ENCODE data around the gene RPS25. TPM values are rescaled to one million over a fixed set of nuclear protein-coding genes. Genes with fewer than 3 reads are reported as not detected.

Gene RPS25
- 1,334 and 1,525 TPM in 2 replicates for total RNA-seq

DNA sequence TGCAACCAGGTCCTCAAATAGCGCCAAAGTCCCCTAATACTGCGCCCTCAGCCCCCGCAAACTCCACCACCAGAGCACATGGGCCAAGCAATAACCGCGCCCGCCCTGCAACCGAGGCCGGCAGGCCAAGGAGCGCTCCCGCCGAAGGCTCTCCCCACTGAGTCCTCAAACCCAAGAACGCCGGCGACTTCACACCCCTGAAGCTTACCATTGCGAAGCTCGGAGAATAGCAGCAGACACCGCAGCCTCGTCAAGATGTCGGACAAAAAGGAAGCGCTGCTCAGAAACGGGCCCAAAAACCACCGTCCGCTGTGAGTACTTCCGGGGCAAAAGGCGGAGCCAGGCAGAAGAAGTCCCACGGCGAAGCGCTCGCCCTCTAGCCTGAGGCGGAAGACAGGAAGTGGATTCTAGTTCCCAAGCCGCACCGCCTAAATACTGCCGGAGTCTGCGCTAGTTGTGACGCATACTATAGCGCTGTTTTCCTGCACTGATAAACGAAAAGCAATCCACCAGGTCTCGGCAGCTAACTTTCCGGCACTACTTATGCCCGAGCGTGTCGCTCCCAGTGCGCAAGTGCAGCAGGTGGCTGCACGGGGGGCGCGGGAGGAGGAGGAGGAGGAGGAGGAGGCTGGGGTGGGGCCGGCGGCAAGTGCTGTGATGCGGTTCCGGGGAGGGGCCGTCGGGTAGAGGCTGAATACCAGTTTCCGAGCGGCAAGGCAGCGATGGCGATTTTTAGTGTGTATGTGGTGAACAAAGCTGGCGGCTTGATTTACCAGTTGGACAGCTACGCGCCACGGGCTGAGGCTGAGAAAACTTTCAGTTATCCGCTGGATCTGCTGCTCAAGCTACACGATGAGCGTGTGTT, at the start of gene RPS25, which contains the start of gene TRAPPC4:
TSS of gene RPS25 (minus strand) at position 270 of the 865 bp plus-strand sequence. CDS start at position 211, 59 bp downstream.
TSS of gene TRAPPC4 (plus strand) at position 693 of the 865 bp plus-strand sequence. CDS start at position 723, 30 bp downstream.

DNA sequence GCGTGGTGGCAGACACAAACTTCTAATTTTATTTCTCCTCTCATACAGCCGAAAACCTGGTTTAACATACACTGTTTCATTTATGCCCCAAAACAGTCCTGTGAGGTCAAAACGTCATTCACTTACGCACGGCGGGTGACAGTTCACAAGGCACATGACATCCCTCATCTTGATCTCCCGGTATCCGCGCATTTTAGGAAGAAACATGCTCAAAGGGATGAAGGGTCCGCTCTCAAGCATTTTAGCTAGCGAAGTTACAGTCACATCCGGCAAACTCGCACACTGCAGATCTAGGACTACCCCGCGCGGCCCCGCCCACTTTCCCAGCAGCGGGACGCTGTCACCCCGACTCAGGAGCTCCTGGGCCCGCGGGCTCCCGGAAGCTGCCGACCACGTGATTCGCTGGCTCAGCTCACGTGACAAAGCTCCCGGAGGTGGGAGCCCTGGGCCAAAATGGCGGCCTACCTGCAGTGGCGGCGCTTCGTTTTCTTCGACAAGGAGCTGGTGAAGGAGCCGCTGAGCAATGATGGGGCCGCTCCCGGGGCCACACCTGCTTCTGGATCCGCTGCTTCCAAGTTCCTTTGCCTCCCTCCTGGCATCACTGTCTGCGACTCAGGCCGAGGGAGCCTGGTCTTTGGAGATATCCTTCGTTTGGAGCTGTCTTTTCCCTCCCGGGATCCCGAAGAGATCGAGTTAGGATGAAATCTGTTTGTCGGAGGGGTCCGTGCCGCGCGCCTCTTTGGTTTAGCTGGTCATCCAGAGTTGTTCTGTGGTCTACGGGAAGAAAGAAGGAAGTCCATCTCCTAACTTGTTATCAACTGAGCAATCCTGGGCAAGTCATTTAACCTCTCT, 49.5 kb upstream of the RPS25 start, which contains the start of gene VPS11:
TSS of gene VPS11 (plus strand) at position 448 of the 852 bp plus-strand sequence. CDS start at position 454, 6 bp downstream.

DNA sequence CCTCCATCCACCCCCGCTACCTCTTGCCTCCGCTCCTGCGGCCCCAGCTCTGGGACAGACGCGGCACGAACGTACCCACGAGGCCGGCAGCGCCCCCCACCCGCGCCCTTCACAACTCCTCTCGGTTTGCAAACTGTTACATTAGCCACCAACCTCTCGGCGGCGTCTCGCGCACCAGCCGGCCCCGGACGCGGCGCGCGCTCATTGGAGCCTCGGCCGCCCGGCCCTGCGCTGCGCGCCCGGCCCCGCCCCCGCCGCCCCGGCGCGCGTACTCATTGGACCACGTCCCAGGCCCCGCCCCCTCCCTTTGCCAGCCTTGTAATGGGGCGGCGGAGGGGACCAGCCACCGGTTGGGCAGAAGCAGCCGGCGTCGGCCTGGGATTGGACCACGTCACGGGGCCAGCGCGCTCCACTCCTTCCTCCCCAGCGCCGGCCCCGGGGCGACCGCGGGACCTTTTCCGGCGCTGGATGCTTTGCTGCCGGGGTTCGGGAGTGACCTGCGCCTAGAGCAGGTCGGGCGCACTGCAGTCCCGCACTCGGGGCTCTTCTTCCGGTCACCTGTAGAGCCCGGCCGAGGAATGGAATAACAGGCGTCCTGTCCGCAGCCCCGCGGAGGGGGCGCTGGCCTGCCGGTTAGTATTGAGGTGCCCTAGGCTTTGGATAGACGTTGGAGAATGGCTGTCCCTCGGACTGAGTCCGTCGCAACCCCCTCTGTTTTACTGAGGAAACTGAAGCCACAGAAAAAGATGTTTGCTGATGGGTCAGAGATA, 39.0 kb upstream of the RPS25 start, which contains the start of gene HYOU1:
TSS of gene HYOU1 (minus strand) at position 206 of the 770 bp plus-strand sequence. CDS start 1,045 bp downstream, outside the sequence.

DNA sequence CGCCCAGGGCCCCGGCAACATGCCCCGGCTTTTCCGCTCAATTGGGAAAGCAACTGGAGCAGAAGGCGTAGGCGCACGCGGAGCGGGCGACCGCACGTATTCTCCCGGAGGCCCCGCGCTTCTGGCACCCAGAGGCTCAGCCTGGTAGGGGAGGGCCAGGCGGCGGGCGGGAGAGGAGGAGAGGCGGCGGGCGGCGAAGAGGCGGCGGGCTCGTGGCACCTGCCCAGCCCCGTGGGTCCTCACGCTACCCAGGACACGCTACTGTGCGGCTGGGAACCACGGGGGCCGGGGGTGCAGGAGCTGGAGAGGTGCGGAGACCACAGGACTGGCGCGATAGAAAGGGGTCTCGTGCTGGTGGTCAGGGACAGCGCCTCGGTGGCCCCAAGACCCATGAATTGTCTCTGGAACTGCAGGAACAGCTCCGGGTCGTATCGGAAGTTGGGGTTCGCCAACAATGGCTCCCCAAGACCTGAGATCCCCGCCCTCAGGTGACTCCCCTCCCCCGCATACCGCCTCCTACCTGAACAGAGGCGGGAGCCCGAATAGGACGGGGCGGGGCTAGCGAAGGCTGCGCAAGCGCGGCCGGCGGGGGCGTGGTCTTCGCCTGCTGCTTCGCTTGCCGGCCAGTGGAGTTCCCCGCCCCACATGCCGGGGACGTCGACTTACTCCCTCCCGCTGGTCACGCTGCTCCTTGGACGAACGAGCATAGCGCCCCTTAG, 12.3 kb upstream of the RPS25 start, which contains the start of gene SLC37A4:
TSS of gene SLC37A4 (minus strand) at position 549 of the 719 bp plus-strand sequence.

DNA sequence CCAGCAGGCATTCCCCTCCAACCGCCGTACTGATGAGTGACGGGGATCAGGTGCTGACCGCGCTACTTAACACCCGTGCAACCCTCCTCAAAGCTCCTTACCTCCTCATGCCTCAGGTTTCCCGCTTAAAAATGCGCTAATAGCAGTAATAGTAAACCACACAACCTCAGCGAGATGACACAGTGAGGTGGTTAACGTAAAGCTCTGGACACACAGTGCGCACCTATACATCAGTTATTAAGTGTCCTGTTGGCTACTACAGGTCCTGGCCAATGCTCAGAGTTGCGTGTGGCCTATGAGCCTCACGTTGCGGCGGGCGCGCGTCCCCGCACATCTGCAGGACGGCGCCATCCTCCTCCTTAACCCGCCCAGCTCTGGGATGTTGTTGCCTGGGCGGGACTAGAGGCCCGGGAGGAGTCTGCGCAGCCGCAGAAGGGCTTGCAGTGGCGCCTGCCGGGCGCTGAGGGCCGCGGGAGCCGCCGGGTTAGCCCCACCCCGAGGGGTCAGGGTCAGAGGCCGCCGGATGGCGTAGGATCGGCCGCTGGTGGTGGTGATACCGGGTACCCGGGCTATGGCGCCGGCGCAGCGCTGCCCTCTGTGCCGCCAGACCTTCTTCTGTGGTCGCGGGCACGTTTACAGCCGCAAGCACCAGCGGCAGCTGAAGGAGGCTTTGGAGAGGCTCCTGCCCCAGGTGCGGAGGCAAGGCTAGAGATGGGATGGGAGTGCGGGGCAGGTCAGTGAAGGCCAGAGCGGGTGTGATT, 20.3 kb downstream of the RPS25 start, which contains the start of gene CENATAC:
TSS of gene CENATAC (plus strand) at position 512 of the 761 bp plus-strand sequence. CDS start at position 572, 60 bp downstream.

DNA sequence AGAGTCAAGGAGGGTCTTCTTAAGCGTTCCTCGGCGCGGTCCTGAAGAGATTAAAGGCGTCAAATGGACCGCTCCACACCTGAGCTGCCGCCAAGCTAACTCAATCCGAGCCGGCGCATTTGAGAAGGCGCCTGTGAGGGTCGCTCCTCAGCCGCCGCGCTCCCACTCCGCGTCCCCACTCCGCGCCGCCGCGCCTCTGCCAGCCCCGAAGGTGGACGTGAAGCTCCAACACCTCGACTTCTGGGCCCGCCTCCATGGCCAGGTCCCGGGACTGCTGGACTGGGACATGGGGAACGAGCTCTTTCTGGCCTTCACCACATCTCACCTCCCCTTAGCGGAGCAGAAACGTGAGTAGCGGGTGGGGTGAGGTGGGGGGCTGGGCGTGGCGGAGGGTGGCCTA, 46.5 kb downstream of the RPS25 start, which contains the start of gene FOXR1:
TSS of gene FOXR1 (plus strand) at position 116 of the 400 bp plus-strand sequence. CDS start at position 287, 171 bp downstream.

Other genes with a start within 250 kb of the RPS25 start
- gene DDX6, start 227.2 kb downstream of the RPS25 start, total RNA-seq: 49.2 and 53.9 TPM in 2 replicates
- gene CXCR5, start 134.5 kb downstream of the RPS25 start, total RNA-seq: not detected in 2 replicates
- gene BCL9L, start 92.4 kb downstream of the RPS25 start, total RNA-seq: 30.3 and 58.2 TPM in 2 replicates
- not detected in 2 replicates for gene UPK2, start 62.0 kb downstream of the RPS25 start, total RNA-seq
- gene FOXR1, start 46.6 kb downstream of the RPS25 start, total RNA-seq: not detected in 2 replicates
- 7.2 and 12.5 TPM in 2 replicates for gene CENATAC, start 20.2 kb downstream of the RPS25 start, total RNA-seq
- 75.0 and 110 TPM in 2 replicates for gene TRAPPC4, start 423 bp upstream of the RPS25 start, total RNA-seq
- 50.4 and 68.5 TPM in 2 replicates for gene SLC37A4, start 12.5 kb upstream of the RPS25 start, total RNA-seq
- 86.6 and 187 TPM in 2 replicates for gene HYOU1, start 38.9 kb upstream of the RPS25 start, total RNA-seq
- gene VPS11, start 49.5 kb upstream of the RPS25 start, total RNA-seq: 24.4 and 43.9 TPM in 2 replicates
- gene HMBS, start 66.5 kb upstream of the RPS25 start, total RNA-seq: 38.8 and 62.1 TPM in 2 replicates
- 31.8 and 41.1 TPM in 2 replicates for gene DPAGT1, start 83.5 kb upstream of the RPS25 start, total RNA-seq
- gene C2CD2L, start 89.0 kb upstream of the RPS25 start, total RNA-seq: 5.8 and 8.6 TPM in 2 replicates
- gene HINFP, start 103.2 kb upstream of the RPS25 start, total RNA-seq: 10.9 and 32.2 TPM in 2 replicates
- gene ABCG4, start 130.7 kb upstream of the RPS25 start, total RNA-seq: 0.49 and 1.1 TPM in 2 replicates
- 19.1 and 25.4 TPM in 2 replicates for gene NLRX1, start 150.4 kb upstream of the RPS25 start, total RNA-seq
- 0.25 TPM in 1 of 2 replicates, not detected in the other for gene NHERF4, start 167.1 kb upstream of the RPS25 start, total RNA-seq
- 11.9 and 14.0 TPM in 2 replicates for gene CBL, start 188.0 kb upstream of the RPS25 start, total RNA-seq